Measurements from ENCODE around the gene HOOK2. TPM values are rescaled to one million over a fixed set of nuclear protein-coding genes. Genes with fewer than 3 reads are reported as not detected.

HOOK2 gene
- total and polyA plus RNA-seq, 2 of the 4 experiments (the other 2 are of a cell fraction), result 7.5 to 21.6 TPM

DNA sequence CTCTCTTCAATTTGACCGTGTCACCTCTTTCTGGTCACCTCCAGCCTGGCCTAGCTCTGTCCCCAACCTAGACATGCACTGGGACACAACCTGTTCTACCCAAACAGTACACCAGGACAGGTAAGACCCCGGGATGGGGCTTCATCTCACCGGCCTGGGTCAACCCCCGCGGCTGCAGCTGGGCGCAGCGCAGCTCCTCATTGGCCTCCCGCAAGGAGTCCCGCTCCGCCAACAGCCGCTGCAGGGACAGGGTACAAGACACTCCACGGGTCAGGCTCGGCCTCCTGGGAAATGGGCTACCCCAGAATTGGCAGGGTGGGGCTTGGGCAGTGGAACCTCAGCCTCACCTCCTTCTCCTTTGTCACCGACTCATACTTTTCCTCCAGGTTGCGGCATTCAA lies 7.7 kb downstream of the HOOK2 start:
- CTCF ChIA-PET, result interaction anchor here (1.6 to 2.5 kb wide), 2 partner anchors 10 to 79 kb away, joined by 3 to 35 read pairs; no protein-coding TSS in a partner anchor
- Histone ChIP-seq H3K27ac (ENCODE audit: insufficient read depth, low read length) (no peak overlapping the region), H3K36me3 (ENCODE audit: control insufficient read depth, insufficient read depth, low read length) (peaks cover 9% of the 10 kb centered on the region), H3K4ac (ENCODE audit: low read depth, low read length) (no peak overlapping the region), H3K9me1 (ENCODE audit: insufficient read depth, low read length) (no peaks in the 10 kb centered on the region), H2AK9ac (replicated peaks; ENCODE audit: low read depth, low read length, poor library complexity) (no peak overlapping the region), H3K9me3 (ENCODE audit: control insufficient read depth, insufficient read depth, low read length) (no peaks in the 10 kb centered on the region), H4K91ac (ENCODE audit: insufficient read depth, low read depth, low read length) (no peak overlapping the region), H3K4me2 (ENCODE audit: low read depth, low read length) (no peak overlapping the region), H3K27me3 (ENCODE audit: control insufficient read depth, insufficient read depth, low read length) (no peaks in the 10 kb centered on the region), H3K4me3 (ENCODE audit: insufficient read depth, low read depth, low read length) (no peak overlapping the region), H2BK5ac (ENCODE audit: low read depth, low read length, poor library complexity, severe bottlenecking) (no peak overlapping the region), H2AFZ (replicated peaks; ENCODE audit: low read length, poor library complexity) (no peak overlapping the region), H3K23ac (ENCODE audit: low read depth, low read length) (no peak overlapping the region), H3K56ac (ENCODE audit: extremely low read depth, insufficient read depth, low read length) (no peak overlapping the region), H4K8ac (ENCODE audit: low read depth in 2 of 2, low read length in 2 of 2) (no peak overlapping the region), H2AK5ac (ENCODE audit: low read depth, low read length) (no peak overlapping the region), H3K9ac (ENCODE audit: low read depth, low read length) (no peak overlapping the region), H4K20me1 (ENCODE audit: insufficient read depth, low read length) (peaks cover 5% of the 10 kb centered on the region; the same call in 1 of the 2 replicates), H2BK20ac (ENCODE audit: low read depth, low read length) (no peak overlapping the region), H2BK120ac (ENCODE audit: low read depth, low read length) (no peak overlapping the region), H3K14ac (replicated peaks; ENCODE audit: low read depth, low read length) (no peak overlapping the region), H2BK15ac (ENCODE audit: low read depth, low read length) (no peak overlapping the region), H3K4me1 (ENCODE audit: control insufficient read depth, insufficient read depth, low read length) (no peaks in the 10 kb centered on the region), H3K18ac (ENCODE audit: low read depth, low read length) (no peak overlapping the region), H3K79me1 (ENCODE audit: low read depth in 1 of 2, low read length in 2 of 2) (no peaks in the 10 kb centered on the region), H4K5ac (ENCODE audit: low read depth, low read length) (no peak overlapping the region)
- BruUV-seq (replicated peaks), result no TSS peak
- dilution Hi-C loops (cut with HindIII; ENCODE audit: low sequenced_read_pairs, unreplicated experiment) (no loop called here), intact Hi-C loops (cut with micrococcal nuclease) (loop anchor here (2.0 kb wide), 1 partner anchor 79 kb away; no protein-coding TSS in a partner anchor), in situ Hi-C loops (cut with MboI; ENCODE audit: low sequenced_read_pairs) (loop anchor here (5.0 kb wide), 1 partner anchor 35 kb away; the partner anchor contains the start of genes PRDX2 and THSD8)
- TF ChIP-seq MXI1 (IDR thresholded peaks at IDR 0.05; ENCODE audit: borderline replicate concordance, low read depth, low read length) (no peak), FOS (IDR thresholded peaks at IDR 0.05; ENCODE audit: low read depth, low read length) (no peak), MAZ (IDR thresholded peaks at IDR 0.05; ENCODE audit: borderline replicate concordance, low read depth, low read length) (no peak), RFX5 (IDR thresholded peaks at IDR 0.05; ENCODE audit: low read depth, low read length) (no peak), RCOR1 (IDR thresholded peaks at IDR 0.05; ENCODE audit: insufficient replicate concordance, low read length) (no peak), POLR2A (IDR thresholded peaks at IDR 0.05; ENCODE audit: low read depth, low read length) (no peak), SMC3 (IDR thresholded peaks at IDR 0.05; ENCODE audit: low read depth, low read length) (no peak), CEBPB (IDR thresholded peaks at IDR 0.05; ENCODE audit: low read depth, low read length) (no peak), CHD1 (IDR thresholded peaks at IDR 0.05; ENCODE audit: low read depth, low read length) (no peak), BHLHE40 (IDR thresholded peaks at IDR 0.05; ENCODE audit: low read depth, low read length) (no peak), RAD21 (IDR thresholded peaks at IDR 0.05; ENCODE audit: low read length) (no peak), NFE2L2 (IDR thresholded peaks at IDR 0.05; ENCODE audit: low read depth, low read length) (no peak)
- TF ChIP-seq, protein P1, sequence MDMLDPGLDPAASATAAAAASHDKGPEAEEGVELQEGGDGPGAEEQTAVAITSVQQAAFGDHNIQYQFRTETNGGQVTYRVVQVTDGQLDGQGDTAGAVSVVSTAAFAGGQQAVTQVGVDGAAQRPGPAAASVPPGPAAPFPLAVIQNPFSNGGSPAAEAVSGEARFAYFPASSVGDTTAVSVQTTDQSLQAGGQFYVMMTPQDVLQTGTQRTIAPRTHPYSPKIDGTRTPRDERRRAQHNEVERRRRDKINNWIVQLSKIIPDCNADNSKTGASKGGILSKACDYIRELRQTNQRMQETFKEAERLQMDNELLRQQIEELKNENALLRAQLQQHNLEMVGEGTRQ (IDR thresholded peaks at IDR 0.05; ENCODE audit: low read depth, low read length), result no peak
- TF ChIP-seq, protein P2, sequence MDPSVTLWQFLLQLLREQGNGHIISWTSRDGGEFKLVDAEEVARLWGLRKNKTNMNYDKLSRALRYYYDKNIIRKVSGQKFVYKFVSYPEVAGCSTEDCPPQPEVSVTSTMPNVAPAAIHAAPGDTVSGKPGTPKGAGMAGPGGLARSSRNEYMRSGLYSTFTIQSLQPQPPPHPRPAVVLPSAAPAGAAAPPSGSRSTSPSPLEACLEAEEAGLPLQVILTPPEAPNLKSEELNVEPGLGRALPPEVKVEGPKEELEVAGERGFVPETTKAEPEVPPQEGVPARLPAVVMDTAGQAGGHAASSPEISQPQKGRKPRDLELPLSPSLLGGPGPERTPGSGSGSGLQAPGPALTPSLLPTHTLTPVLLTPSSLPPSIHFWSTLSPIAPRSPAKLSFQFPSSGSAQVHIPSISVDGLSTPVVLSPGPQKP (IDR thresholded peaks at IDR 0.05; ENCODE audit: borderline replicate concordance, low read depth, low read length), result no peak
- ATAC-seq (ENCODE audit: low read depth) (no peak), DNase-seq (no peak)
- POLR2A ChIA-PET (ENCODE audit: unreplicated experiment), result no interaction called here
- WGBS, 2 experiments (ENCODE audit: extremely low coverage in 2 of 2, insufficient read length in 1 of 2), result 95% methylated on average over 4 of the region's 15 CpGs; no CpG with 5 or more reads in 1 of the 2 experiments
